CD4-positive, alpha-beta T cell treated with Interferon gamma for 1 hour (primary cell): ENCODE measurements around the gene TERB1.
"Not testable (repeated sequence)": the region's sequence is repeated elsewhere in the genome, so short reads cannot be mapped to it uniquely, and the experiment has no call there.

Experiments
- DNase-seq: peaks from one replicate; pipeline ENCODE4 v3.0.0-alpha.2; 2020

Gene TERB1

GRCh38 chr16:66824006-66824405, 22.6 kb upstream of the TERB1 start:
- no peak for DNase-seq

- no peak for DNase-seq
Observed at GRCh38 chr16:66814734-66815133, 13.3 kb upstream of the TERB1 start.

- no peak for DNase-seq
Observed at GRCh38 chr16:66811043-66811442, 9.7 kb upstream of the TERB1 start.

GRCh38 chr16:66810391-66810790, 9.0 kb upstream of the TERB1 start:
- DNase-seq: no peak

GRCh38 chr16:66809765-66810164, 8.4 kb upstream of the TERB1 start:
- no peak for DNase-seq

GRCh38 chr16:66802159-66802558, 775 bp upstream of the TERB1 start:
- no peak for DNase-seq

GRCh38 chr16:66800856-66801255, 528 bp downstream of the TERB1 start:
- DNase-seq: no peak

GRCh38 chr16:66798161-66798560, 3.2 kb downstream of the TERB1 start:
- no peak for DNase-seq

GRCh38 chr16:66793984-66794383, 7.4 kb downstream of the TERB1 start:
- DNase-seq: not testable (repeated sequence)

- no peak for DNase-seq
Observed at GRCh38 chr16:66790130-66790733, 11.2 kb downstream of the TERB1 start.

- no peak for DNase-seq
Observed at GRCh38 chr16:66787427-66787826, 14.0 kb downstream of the TERB1 start.

- no peak for DNase-seq
Observed at GRCh38 chr16:66786551-66786950, 14.8 kb downstream of the TERB1 start.

- no peak for DNase-seq
Observed at GRCh38 chr16:66776457-66776856, 24.9 kb downstream of the TERB1 start.

GRCh38 chr16:66774981-66775380, 26.4 kb downstream of the TERB1 start:
- DNase-seq: no peak

GRCh38 chr16:66758086-66758485, 43.3 kb downstream of the TERB1 start:
- no peak for DNase-seq

- no peak for DNase-seq
Observed at GRCh38 chr16:66754819-66755218, 46.6 kb downstream of the TERB1 start.

- no peak for DNase-seq
Observed at GRCh38 chr16:66754211-66754610, 47.2 kb downstream of the TERB1 start.

- DNase-seq: no peak
Observed at GRCh38 chr16:66752958-66753357, 48.4 kb downstream of the TERB1 start.

- DNase-seq: no peak
Observed at GRCh38 chr16:66752379-66752778, 49.0 kb downstream of the TERB1 start.

GRCh38 chr16:66751992-66752322, 49.4 kb downstream of the TERB1 start:
- DNase-seq: no peak

- DNase-seq: peak; percentile 81
Observed at GRCh38 chr16:66751303-66751991, 49.9 kb downstream of the TERB1 start, which contains the start of gene DYNC1LI2. DYNC1LI2 (minus strand) TSS chr16:66751609; CDS start chr16:66751591, 18 bp downstream.

- DNase-seq: no peak
Observed at GRCh38 chr16:66751053-66751302, 50.4 kb downstream of the TERB1 start.

- no peak for DNase-seq
Observed at GRCh38 chr16:66750279-66751052, 50.9 kb downstream of the TERB1 start.

GRCh38 chr16:66746682-66747081, 54.7 kb downstream of the TERB1 start:
- peak; percentile 15 for DNase-seq
